HL-60/S4 treated with phorbol 12-myristate 13-acetate at 8.2 ng/mL for 4 days and 3 days (cell line): ENCODE data around the gene SFXN1.
"Not testable (repeated sequence)": the region's sequence is repeated elsewhere in the genome, so short reads cannot be mapped to it uniquely, and the experiment has no call there.

Source experiments
- in situ Hi-C: fragments of 300-500 bp; cut with MboI; formaldehyde crosslinking; loops from 2 replicates; pipeline ENCODE4 v1.15.0; 2022; ENCODE audit warnings: low sequenced_read_pairs

The SFXN1 gene

GRCh38 chr5:175493260-175493659 lies 14.9 kb downstream of the SFXN1 start:
- in situ Hi-C loops = no loop called here

- in situ Hi-C loops = no loop called here
Observed at GRCh38 chr5:175493726-175494125, 15.4 kb downstream of the SFXN1 start.

- in situ Hi-C loops = no loop called here
Observed at GRCh38 chr5:175494264-175495183, 16.2 kb downstream of the SFXN1 start.

GRCh38 chr5:175501759-175502158 lies 23.4 kb downstream of the SFXN1 start:
- in situ Hi-C loops = no loop called here

GRCh38 chr5:175507671-175508070 lies 29.3 kb downstream of the SFXN1 start:
- in situ Hi-C loops = not testable (repeated sequence)

- in situ Hi-C loops = no loop called here
Observed at GRCh38 chr5:175508896-175509295, 30.5 kb downstream of the SFXN1 start.

- in situ Hi-C loops = no loop called here
Observed at GRCh38 chr5:175513297-175513696, 34.9 kb downstream of the SFXN1 start.

- in situ Hi-C loops = no loop called here
Observed at GRCh38 chr5:175513726-175514125, 35.4 kb downstream of the SFXN1 start.

GRCh38 chr5:175516933-175517823 lies 38.8 kb downstream of the SFXN1 start:
- in situ Hi-C loops = no loop called here

GRCh38 chr5:175517824-175518450 lies 39.6 kb downstream of the SFXN1 start:
- in situ Hi-C loops = no loop called here

- in situ Hi-C loops = no loop called here
Observed at GRCh38 chr5:175519006-175519405, 40.6 kb downstream of the SFXN1 start.

- in situ Hi-C loops = no loop called here
Observed at GRCh38 chr5:175520321-175520720, 42.0 kb downstream of the SFXN1 start.

- in situ Hi-C loops = no loop called here
Observed at GRCh38 chr5:175520873-175521272, 42.5 kb downstream of the SFXN1 start.

- in situ Hi-C loops = no loop called here
Observed at GRCh38 chr5:175521313-175521833, 43.0 kb downstream of the SFXN1 start.

GRCh38 chr5:175523292-175523691 lies 44.9 kb downstream of the SFXN1 start:
- in situ Hi-C loops = no loop called here

- in situ Hi-C loops = no loop called here
Observed at GRCh38 chr5:175524211-175524610, 45.9 kb downstream of the SFXN1 start.

GRCh38 chr5:175526691-175527090 lies 48.3 kb downstream of the SFXN1 start:
- in situ Hi-C loops = loop anchor here (25.0 kb wide), 1 partner anchor 336 kb away; the partner anchor contains the start of gene CPLX2

GRCh38 chr5:175531361-175531760 lies 53.0 kb downstream of the SFXN1 start:
- in situ Hi-C loops = loop anchor here (5.0 to 25.0 kb wide), 2 partner anchors 181 to 331 kb away; partner anchors contain the start of gene CPLX2

GRCh38 chr5:175534070-175534932 lies 55.9 kb downstream of the SFXN1 start:
- in situ Hi-C loops = loop anchor here (5.0 to 25.0 kb wide), 2 partner anchors 178 to 328 kb away; partner anchors contain the start of gene CPLX2

GRCh38 chr5:175535331-175535730 lies 57.0 kb downstream of the SFXN1 start:
- in situ Hi-C loops = loop anchor here (25.0 kb wide), 1 partner anchor 327 kb away; the partner anchor contains the start of gene CPLX2
